Measurements from ENCODE around the gene CDH15. TPM values are rescaled to one million over a fixed set of nuclear protein-coding genes. Genes with fewer than 3 reads are reported as not detected.

Gene CDH15
- total and polyA plus RNA-seq, 2 donors (not counting 1 experiment from before 2014, with no cell fraction given), result not detected

- H3K79me2 ChIP-seq (ENCODE audit: control insufficient read depth, insufficient read depth, low read length), result peaks cover 37% of the 10 kb centered on the region
- no peak for DNase-seq
- TF ChIP-seq EZH2 (IDR thresholded peaks at IDR 0.05; ENCODE audit: borderline replicate concordance, insufficient read depth, low read depth, low read length, poor library complexity, severe bottlenecking) (no peak), CTCF (IDR thresholded peaks at IDR 0.05) (no peak)
- H3K9me3 Mint-ChIP-seq (ENCODE audit: insufficient read depth), result no peaks in the 10 kb centered on the region
- no peak overlapping the region for H3K4me3 Mint-ChIP-seq
- H3K4me1 ChIP-seq (ENCODE audit: control insufficient read depth in 2 of 2, insufficient read depth in 2 of 2, low read length in 2 of 2), result no peaks in the 10 kb centered on the region
- H3K4me1 Mint-ChIP-seq, result no peaks in the 10 kb centered on the region
- ChIA-PET CTCF (no interaction called here), POLR2A (no interaction called here)
- intact Hi-C loops (cut with micrococcal nuclease), result no loop called here
- peak overlapping the region; percentile 20 for H3K27ac Mint-ChIP-seq
- H3K27me3 Mint-ChIP-seq, result no peaks in the 10 kb centered on the region
- H3K27me3 ChIP-seq (replicated peaks in 1 of 4; ENCODE audit: control extremely low read depth in 1 of 4, control insufficient read depth in 3 of 4, insufficient read depth in 4 of 4, low read length in 3 of 4), result no peaks in the 10 kb centered on the region
- H2AFZ ChIP-seq (ENCODE audit: insufficient read depth, low read depth, low read length, poor library complexity, severe bottlenecking), result no peak overlapping the region
- no peak overlapping the region for H3K4me2 ChIP-seq (replicated peaks; ENCODE audit: low read depth, low read length, poor library complexity, severe bottlenecking)
- H3K4me3 ChIP-seq (ENCODE audit: control extremely low read depth in 1 of 5, extremely low read depth in 1 of 5, insufficient read depth in 1 of 5, low read depth in 2 of 5, low read length in 4 of 5), result no peak overlapping the region
- H3K27ac ChIP-seq (ENCODE audit: low read length in 2 of 2), result no peak overlapping the region
- no peak for ATAC-seq (ENCODE audit: low read depth)
- H4K20me1 ChIP-seq (ENCODE audit: control insufficient read depth, insufficient read depth, low read length, poor library complexity, severe bottlenecking), result peaks cover 55% of the 10 kb centered on the region
- WGBS (ENCODE audit: insufficient coverage), result 98% methylated on average over 17 of the region's 17 CpGs
- H3K36me3 ChIP-seq (replicated peaks in 1 of 2; ENCODE audit: control extremely low read depth in 1 of 2, control insufficient read depth in 1 of 2, extremely low read depth in 1 of 2, insufficient read depth in 2 of 2, low read length in 1 of 2), result peaks cover 0 to 63% of the 10 kb centered on the region in 2 experiments
- peaks cover 0 to 2% (median 0%) of the 10 kb centered on the region in 3 donors for H3K9me3 ChIP-seq (ENCODE audit: control extremely low read depth in 1 of 3, control insufficient read depth in 2 of 3, insufficient read depth in 1 of 3, low read length in 2 of 3)
- no peak overlapping the region for H3K9ac ChIP-seq (ENCODE audit: low read length)
Observed at GRCh38 chr16:89136931-89137330, 34.6 kb upstream of the CDH15 start.

GRCh38 chr16:89137666-89138512 lies 33.7 kb upstream of the CDH15 start:
- Histone ChIP-seq H2AFZ (ENCODE audit: insufficient read depth, low read depth, low read length, poor library complexity, severe bottlenecking) (no peak overlapping the region), H3K9me3 (ENCODE audit: control extremely low read depth in 1 of 3, control insufficient read depth in 2 of 3, insufficient read depth in 1 of 3, low read length in 2 of 3) (peaks cover 0 to 2% (median 0%) of the 10 kb centered on the region in 3 donors), H3K4me2 (replicated peaks; ENCODE audit: low read depth, low read length, poor library complexity, severe bottlenecking) (no peak overlapping the region), H3K36me3 (replicated peaks in 1 of 2; ENCODE audit: control extremely low read depth in 1 of 2, control insufficient read depth in 1 of 2, extremely low read depth in 1 of 2, insufficient read depth in 2 of 2, low read length in 1 of 2) (peaks cover 0 to 55% of the 10 kb centered on the region in 2 experiments), H3K27ac (ENCODE audit: low read length in 2 of 2) (no peak overlapping the region), H3K79me2 (ENCODE audit: control insufficient read depth, insufficient read depth, low read length) (peaks cover 27% of the 10 kb centered on the region), H4K20me1 (ENCODE audit: control insufficient read depth, insufficient read depth, low read length, poor library complexity, severe bottlenecking) (peaks cover 51% of the 10 kb centered on the region), H3K9ac (ENCODE audit: low read length) (no peak overlapping the region), H3K27me3 (replicated peaks in 1 of 4; ENCODE audit: control extremely low read depth in 1 of 4, control insufficient read depth in 3 of 4, insufficient read depth in 4 of 4, low read length in 3 of 4) (no peaks in the 10 kb centered on the region), H3K4me3 (ENCODE audit: control extremely low read depth in 1 of 5, extremely low read depth in 1 of 5, insufficient read depth in 1 of 5, low read depth in 2 of 5, low read length in 4 of 5) (no peak overlapping the region), H3K4me1 (ENCODE audit: control insufficient read depth in 2 of 2, insufficient read depth in 2 of 2, low read length in 2 of 2) (no peaks in the 10 kb centered on the region)
- no peak for DNase-seq
- ChIA-PET CTCF (no interaction called here), POLR2A (no interaction called here)
- ATAC-seq (ENCODE audit: low read depth), result no peak
- WGBS (ENCODE audit: insufficient coverage), result 98% methylated on average over 21 of the region's 24 CpGs
- no peaks in the 10 kb centered on the region for H3K9me3 Mint-ChIP-seq (ENCODE audit: insufficient read depth)
- no peaks in the 10 kb centered on the region for H3K27me3 Mint-ChIP-seq
- intact Hi-C loops (cut with micrococcal nuclease), result no loop called here
- TF ChIP-seq EZH2 (IDR thresholded peaks at IDR 0.05; ENCODE audit: borderline replicate concordance, insufficient read depth, low read depth, low read length, poor library complexity, severe bottlenecking), result no peak
- no peak for TF ChIP-seq CTCF (IDR thresholded peaks at IDR 0.05)
- no peak overlapping the region for H3K27ac Mint-ChIP-seq
- no peak overlapping the region for H3K4me3 Mint-ChIP-seq
- H3K4me1 Mint-ChIP-seq, result no peaks in the 10 kb centered on the region
